NCI-H2196 treated with DMSO at 0.1 percent for 48 hours (cell line): Measurements from ENCODE around the gene FANCL.
"Not testable (repeated sequence)": the region's sequence is repeated elsewhere in the genome, so short reads cannot be mapped to it uniquely, and the experiment has no call there.

ENCODE experiments used
- DNase-seq: peaks from one replicate; lab custom pipeline; 2025; ENCODE audit not compliant: unreplicated experiment; lab: John Stamatoyannopoulos, UW

FANCL gene

GRCh38 chr2:58155160-58155778, 85.9 kb downstream of the FANCL start:
- no peak for DNase-seq

GRCh38 chr2:58146707-58147106, 94.4 kb downstream of the FANCL start:
- no peak for DNase-seq

- DNase-seq: not testable (repeated sequence)
Measured at GRCh38 chr2:58145769-58146168, 95.4 kb downstream of the FANCL start.

GRCh38 chr2:58140508-58141072, 100.5 kb downstream of the FANCL start:
- DNase-seq: no peak

GRCh38 chr2:58138396-58139030, 102.6 kb downstream of the FANCL start:
- no peak for DNase-seq

- DNase-seq: no peak
Measured at GRCh38 chr2:58137856-58138255, 103.3 kb downstream of the FANCL start.

GRCh38 chr2:58137221-58137620, 103.9 kb downstream of the FANCL start:
- no peak for DNase-seq

GRCh38 chr2:58135861-58136260, 105.3 kb downstream of the FANCL start:
- DNase-seq: no peak

- no peak for DNase-seq
Measured at GRCh38 chr2:58133395-58133794, 107.7 kb downstream of the FANCL start.

GRCh38 chr2:58131191-58132011, 109.7 kb downstream of the FANCL start:
- no peak for DNase-seq

- DNase-seq: no peak
Measured at GRCh38 chr2:58130238-58130637, 110.9 kb downstream of the FANCL start.

- no peak for DNase-seq
Measured at GRCh38 chr2:58127111-58127510, 114.0 kb downstream of the FANCL start.

GRCh38 chr2:58122540-58122939, 118.6 kb downstream of the FANCL start:
- no peak for DNase-seq

- no peak for DNase-seq
Measured at GRCh38 chr2:58122040-58122439, 119.1 kb downstream of the FANCL start.

- no peak for DNase-seq
Measured at GRCh38 chr2:58120626-58121229, 120.4 kb downstream of the FANCL start.

GRCh38 chr2:58113563-58113962, 127.6 kb downstream of the FANCL start:
- DNase-seq: not testable (repeated sequence)

- DNase-seq: no peak
Measured at GRCh38 chr2:58110765-58111164, 130.4 kb downstream of the FANCL start.

- no peak for DNase-seq
Measured at GRCh38 chr2:58109481-58109880, 131.6 kb downstream of the FANCL start.
